GM23248 (cell line): ENCODE results near the gene PTGR3.

Experiments
- EZH2 ChIP-seq: fragments of 200-600 bp; sonication (generic); IDR thresholded peaks from 2 replicates; pipeline ENCODE4 v1.6.1; 2018; ENCODE audit warnings: antibody characterized with exemption, mild to moderate bottlenecking; ENCODE audit not compliant: insufficient read depth, poor library complexity, severe bottlenecking
- EZH2phosphoT487 ChIP-seq: fragments of 200-600 bp; sonication (generic); IDR thresholded peaks from 2 replicates; pipeline ENCODE4 v1.6.1; 2018; ENCODE audit warnings: antibody characterized with exemption, moderate library complexity, mild to moderate bottlenecking, low read depth; ENCODE audit not compliant: insufficient read depth

DNA sequence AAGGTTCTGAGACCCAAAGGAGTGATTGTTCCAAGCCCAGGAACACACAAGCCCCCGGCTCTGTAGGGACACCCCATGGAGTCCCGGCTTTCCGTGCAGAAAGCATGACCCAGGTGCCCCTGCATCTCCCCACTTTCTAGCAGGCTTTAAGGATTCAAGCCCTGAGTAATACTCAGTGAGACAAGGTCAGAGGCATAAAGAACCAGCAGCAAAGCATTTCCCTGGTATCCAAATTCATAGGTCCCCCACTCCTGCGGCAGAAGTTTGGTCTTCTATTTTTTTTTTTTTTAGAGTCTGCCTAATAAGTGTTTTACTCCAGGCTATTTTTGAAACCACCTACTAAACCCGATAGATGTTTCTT lies 18.0 kb upstream of the PTGR3 start:
- TF ChIP-seq EZH2 (no peak), EZH2phosphoT487 (no peak)
